A549 (cell line): Measurements from ENCODE around the gene TRMT44.

Source experiments
- BHLHE40 ChIP-seq: IDR thresholded peaks from 2 replicates; pipeline ENCODE4 v1.6.1; 2012; ENCODE audit warnings: low read depth, low read length, inconsistent platforms
- CEBPB ChIP-seq, 2 experiments: fragments of >200 bp in 1 of 2; sonication (Bioruptor Twin) in 1 of 2; formaldehyde crosslinking in 1 of 2; IDR thresholded peaks; 2 replicates each; pipeline ENCODE4 v1.6.1; 2012 to 2016
- CHD2 ChIP-seq: fragments of 150-350 bp; IDR thresholded peaks from 2 replicates; pipeline ENCODE4 v1.6.1; 2014; ENCODE audit warnings: low read length; ENCODE audit not compliant: partially characterized antibody
- CTCF ChIP-seq: fragments of >200 bp; sonication (Bioruptor Twin); formaldehyde crosslinking; IDR thresholded peaks from 3 replicates; pipeline ENCODE4 v1.5.1; 2016
- E2F6 ChIP-seq: IDR thresholded peaks from 2 replicates; pipeline ENCODE4 v1.6.1; 2012; ENCODE audit warnings: low read depth, borderline replicate concordance
- EP300 ChIP-seq, 2 experiments: fragments of >200 bp; sonication (Bioruptor Twin); formaldehyde crosslinking; IDR thresholded peaks; 2 replicates in 1 of 2; 3 replicates in 1 of 2; pipeline ENCODE4 v1.6.1; 2016 to 2017
- ESRRA ChIP-seq: fragments of 150-350 bp; IDR thresholded peaks from 2 replicates; pipeline ENCODE4 v1.6.1; 2014; ENCODE audit warnings: mild to moderate bottlenecking, low read length, borderline replicate concordance
- MAX ChIP-seq: IDR thresholded peaks from 2 replicates; pipeline ENCODE4 v1.6.1; 2012
- NR3C1 ChIP-seq: fragments of >200 bp; sonication (Bioruptor Twin); formaldehyde crosslinking; IDR thresholded peaks from 3 replicates; pipeline ENCODE4 v1.6.1; 2017
- POLR2A ChIP-seq: IDR thresholded peaks from 2 replicates; pipeline ENCODE4 v1.6.1; 2012; ENCODE audit warnings: mild to moderate bottlenecking, low read length
- POLR2AphosphoS2 ChIP-seq: conservative IDR thresholded peaks from 2 replicates; pipeline ENCODE4 v1.6.1; 2012; ENCODE audit warnings: low read length, improper control_type of control experiment, inconsistent platforms
- RAD21 ChIP-seq, 2 experiments: fragments of >200 bp in 1 of 2; sonication (Bioruptor Twin) in 1 of 2; formaldehyde crosslinking in 1 of 2; IDR thresholded peaks in 1 of 2; conservative IDR thresholded peaks in 1 of 2; 2 replicates in 1 of 2; 3 replicates in 1 of 2; pipeline ENCODE4 v1.6.1; 2012 to 2018; ENCODE audit warnings: inconsistent platforms in 1 of 2
- RARB ChIP-seq: fragments of 250-450 bp; sonication (Bioruptor Pico); IDR thresholded peaks from 2 replicates; pipeline ENCODE4 v1.8.0; 2021; ENCODE audit warnings: mild to moderate bottlenecking, moderate library complexity
- SREBF2 ChIP-seq: fragments of 450-650 bp; IDR thresholded peaks from 2 replicates; pipeline ENCODE4 v1.6.1; 2014; ENCODE audit warnings: mild to moderate bottlenecking, moderate library complexity

GRCh38 chr4:8507624-8508023 lies 67.0 kb downstream of the TRMT44 start:
- TF ChIP-seq NR3C1 (no peak), CTCF (no peak), POLR2AphosphoS2 (no peak), BHLHE40 (no peak), SREBF2 (no peak), CHD2 (no peak), E2F6 (no peak), RARB (CRISPR knock-in tag) (no peak), ESRRA (no peak), MAX (no peak), POLR2A (no peak), EP300 (IDR thresholded peaks at IDR 0.05) (no peak), CEBPB (IDR thresholded peaks at IDR 0.05) (no peak), RAD21 (conservative IDR thresholded peaks at IDR 0.05 in 1 of 2, IDR thresholded peaks at IDR 0.05 in 1 of 2) (no peak)
